Measurements from ENCODE around the gene DSG3.

Gene DSG3

GRCh38 chr18:31403409-31403808, 44.1 kb upstream of the DSG3 start:
- TF ChIP-seq CTCF (IDR thresholded peaks at IDR 0.05; ENCODE audit: low read depth, low read length, missing control alignments): no peak
- no peak overlapping the region for H3K4me3 ChIP-seq (replicated peaks; ENCODE audit: low read depth, low read length)
- DNase-seq (ENCODE audit: extremely low read depth, low read depth): no peak

GRCh38 chr18:31407649-31408048, 39.9 kb upstream of the DSG3 start:
- no peak for TF ChIP-seq CTCF (IDR thresholded peaks at IDR 0.05; ENCODE audit: low read depth, low read length, missing control alignments)
- no peak for DNase-seq (ENCODE audit: extremely low read depth, low read depth)
- H3K4me3 ChIP-seq (replicated peaks; ENCODE audit: low read depth, low read length): no peak overlapping the region

GRCh38 chr18:31409276-31409675, 38.3 kb upstream of the DSG3 start:
- no peak overlapping the region for H3K4me3 ChIP-seq (replicated peaks; ENCODE audit: low read depth, low read length)
- no peak for DNase-seq (ENCODE audit: extremely low read depth, low read depth)
- TF ChIP-seq CTCF (IDR thresholded peaks at IDR 0.05; ENCODE audit: low read depth, low read length, missing control alignments): no peak

- DNase-seq (ENCODE audit: extremely low read depth, low read depth): no peak
- no peak overlapping the region for H3K4me3 ChIP-seq (replicated peaks; ENCODE audit: low read depth, low read length)
- no peak for TF ChIP-seq CTCF (IDR thresholded peaks at IDR 0.05; ENCODE audit: low read depth, low read length, missing control alignments)
Measured at GRCh38 chr18:31410716-31411483, 36.6 kb upstream of the DSG3 start.

GRCh38 chr18:31413137-31413536, 34.4 kb upstream of the DSG3 start:
- H3K4me3 ChIP-seq (replicated peaks; ENCODE audit: low read depth, low read length): no peak overlapping the region
- DNase-seq (ENCODE audit: extremely low read depth, low read depth): no peak
- TF ChIP-seq CTCF (IDR thresholded peaks at IDR 0.05; ENCODE audit: low read depth, low read length, missing control alignments): no peak

GRCh38 chr18:31417850-31418249, 29.7 kb upstream of the DSG3 start:
- TF ChIP-seq CTCF (IDR thresholded peaks at IDR 0.05; ENCODE audit: low read depth, low read length, missing control alignments): no peak
- DNase-seq (ENCODE audit: extremely low read depth, low read depth): no peak
- H3K4me3 ChIP-seq (replicated peaks; ENCODE audit: low read depth, low read length): no peak overlapping the region
